ENCODE data around the gene MYO7B. TPM values are rescaled to one million over a fixed set of nuclear protein-coding genes. Genes with fewer than 3 reads are reported as not detected.

The MYO7B gene
- polyA plus RNA-seq, 1 donor from 2014 or later = 1.1 TPM

- H3K9me3 Mint-ChIP-seq = no peaks in the 10 kb centered on the region
- H3K27me3 Mint-ChIP-seq = no peaks in the 10 kb centered on the region
- peak overlapping the region in 1 of 4 donors; percentile 32 for H3K4me3 Mint-ChIP-seq
- H3K36me3 Mint-ChIP-seq = peaks cover 3% of the 10 kb centered on the region
- peak overlapping the region in 2 of 3 donors; percentile 38 to 65 for H3K27ac Mint-ChIP-seq
- H3K4me1 Mint-ChIP-seq = peaks cover 19 to 24% (median 23%) of the 10 kb centered on the region in 3 donors
These were observed 108.9 kb downstream of the MYO7B start for GRCh38 chr2:127644066-127645025.

GRCh38 chr2:127645026-127645394 is 109.5 kb downstream of the MYO7B start:
- no peaks in the 10 kb centered on the region for H3K9me3 Mint-ChIP-seq
- peaks cover 2% of the 10 kb centered on the region for H3K36me3 Mint-ChIP-seq
- peaks cover 20 to 27% (median 22%) of the 10 kb centered on the region in 3 donors for H3K4me1 Mint-ChIP-seq
- H3K27me3 Mint-ChIP-seq = no peaks in the 10 kb centered on the region
- H3K4me3 Mint-ChIP-seq = no peak overlapping the region
- H3K27ac Mint-ChIP-seq = peak overlapping the region in 2 of 3 donors; percentile 38 to 65

- Mint-ChIP-seq H3K9me3 (no peaks in the 10 kb centered on the region), H3K4me3 (no peak within 1 kb of the TSS), H3K27me3 (no peaks in the 10 kb centered on the region), H3K36me3 (peaks cover 2% of the 10 kb centered on the region), H3K4me1 (peaks cover 18 to 22% (median 19%) of the 10 kb centered on the region in 3 donors), H3K27ac (peak within 1 kb of the TSS in 1 of 3 donors; percentile 38)
These were observed 110.2 kb downstream of the MYO7B start, which contains the start of gene GPR17 for GRCh38 chr2:127645395-127646291. GPR17 (plus strand) TSS chr2:127646153; CDS start chr2:127650736, 4,583 bp downstream.

GRCh38 chr2:127646487-127647241 is 111.2 kb downstream of the MYO7B start:
- Mint-ChIP-seq H3K36me3 (peaks cover 2% of the 10 kb centered on the region), H3K4me3 (no peak overlapping the region), H3K4me1 (peaks cover 19 to 30% (median 19%) of the 10 kb centered on the region in 3 donors), H3K27me3 (no peaks in the 10 kb centered on the region), H3K9me3 (no peaks in the 10 kb centered on the region), H3K27ac (no peak overlapping the region)

- Mint-ChIP-seq H3K4me1 (peaks cover 22 to 34% (median 23%) of the 10 kb centered on the region in 3 donors), H3K4me3 (peak overlapping the region in 1 of 4 donors; percentile 77), H3K9me3 (no peaks in the 10 kb centered on the region), H3K27me3 (no peaks in the 10 kb centered on the region), H3K36me3 (peaks cover 2% of the 10 kb centered on the region), H3K27ac (peak overlapping the region in 2 of 3 donors; percentile 24 to 64)
These were observed 112.0 kb downstream of the MYO7B start for GRCh38 chr2:127647242-127648190.

GRCh38 chr2:127648321-127648720 is 112.8 kb downstream of the MYO7B start:
- Mint-ChIP-seq H3K27me3 (no peaks in the 10 kb centered on the region), H3K36me3 (peaks cover 2% of the 10 kb centered on the region), H3K4me1 (peaks cover 24 to 35% (median 27%) of the 10 kb centered on the region in 3 donors), H3K9me3 (no peaks in the 10 kb centered on the region), H3K27ac (peak overlapping the region in 1 of 3 donors; percentile 64), H3K4me3 (peak overlapping the region in 2 of 4 donors; percentile 34 to 77)

GRCh38 chr2:127649100-127649611 is 113.7 kb downstream of the MYO7B start:
- Mint-ChIP-seq H3K36me3 (peaks cover 2% of the 10 kb centered on the region), H3K4me1 (peaks cover 25 to 33% (median 27%) of the 10 kb centered on the region in 3 donors), H3K9me3 (no peaks in the 10 kb centered on the region), H3K27ac (peak overlapping the region in 1 of 3 donors; percentile 78), H3K4me3 (no peak overlapping the region), H3K27me3 (no peaks in the 10 kb centered on the region)

- Mint-ChIP-seq H3K9me3 (no peaks in the 10 kb centered on the region), H3K4me3 (peak overlapping the region in 2 of 4 donors; percentile 83 to 87), H3K27me3 (no peaks in the 10 kb centered on the region), H3K36me3 (peaks cover 2% of the 10 kb centered on the region), H3K4me1 (peaks cover 25 to 32% (median 27%) of the 10 kb centered on the region in 3 donors), H3K27ac (peak overlapping the region in 1 of 3 donors; percentile 78)
These were observed 114.2 kb downstream of the MYO7B start for GRCh38 chr2:127649684-127650040.

- Mint-ChIP-seq H3K36me3 (no peaks in the 10 kb centered on the region), H3K27ac (peak overlapping the region in 1 of 3 donors; percentile 78), H3K4me1 (peaks cover 25 to 27% (median 26%) of the 10 kb centered on the region in 3 donors), H3K27me3 (no peaks in the 10 kb centered on the region), H3K4me3 (no peak overlapping the region), H3K9me3 (no peaks in the 10 kb centered on the region)
These were observed 114.7 kb downstream of the MYO7B start for GRCh38 chr2:127650041-127650784.

GRCh38 chr2:127650785-127651380 is 115.4 kb downstream of the MYO7B start:
- Mint-ChIP-seq H3K4me1 (peaks cover 25 to 27% (median 26%) of the 10 kb centered on the region in 3 donors), H3K27me3 (no peaks in the 10 kb centered on the region), H3K9me3 (no peaks in the 10 kb centered on the region), H3K27ac (no peak overlapping the region), H3K36me3 (no peaks in the 10 kb centered on the region), H3K4me3 (peak overlapping the region in 1 of 4 donors; percentile 60)

- Mint-ChIP-seq H3K4me1 (peaks cover 25 to 27% (median 26%) of the 10 kb centered on the region in 3 donors), H3K27me3 (no peaks in the 10 kb centered on the region), H3K27ac (peak overlapping the region in 1 of 3 donors; percentile 81), H3K9me3 (no peaks in the 10 kb centered on the region), H3K36me3 (no peaks in the 10 kb centered on the region), H3K4me3 (peak overlapping the region in 1 of 4 donors; percentile 60)
These were observed 115.9 kb downstream of the MYO7B start for GRCh38 chr2:127651381-127651809.

GRCh38 chr2:127651971-127652550 is 116.6 kb downstream of the MYO7B start:
- Mint-ChIP-seq H3K9me3 (no peaks in the 10 kb centered on the region), H3K4me3 (peak overlapping the region in 3 of 4 donors; percentile 34 to 76 (median 52)), H3K27me3 (no peaks in the 10 kb centered on the region), H3K4me1 (peaks cover 21 to 24% (median 22%) of the 10 kb centered on the region in 3 donors), H3K27ac (peak overlapping the region in 1 of 3 donors; percentile 11), H3K36me3 (no peaks in the 10 kb centered on the region)
